ENCODE results near the gene FLOT1.
"Not testable (repeated sequence)": the region's sequence is repeated elsewhere in the genome, so short reads cannot be mapped to it uniquely, and the experiment has no call there.

Gene FLOT1

DNA sequence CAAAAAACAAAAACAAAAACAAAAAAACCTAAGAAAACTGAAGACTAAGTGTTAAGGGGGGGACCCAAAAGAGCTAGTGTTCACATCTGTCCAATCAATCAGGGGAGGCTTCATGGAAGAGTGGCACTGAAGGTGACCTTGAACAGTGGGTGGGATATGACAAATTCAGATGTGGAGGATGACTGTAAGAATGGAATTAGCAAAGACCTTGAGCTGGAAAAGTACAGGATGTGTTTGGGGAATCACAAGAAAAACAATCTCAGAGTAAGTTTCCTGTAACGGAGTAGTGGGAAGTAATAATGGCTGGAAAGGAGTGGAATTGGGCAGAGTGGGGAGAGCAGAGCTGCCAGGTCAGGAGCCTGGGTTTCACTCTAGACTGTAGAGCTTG is 4.8 kb upstream of the FLOT1 start:
- DNase-seq (ENCODE audit: low read depth, low spot score) = no peak

DNA sequence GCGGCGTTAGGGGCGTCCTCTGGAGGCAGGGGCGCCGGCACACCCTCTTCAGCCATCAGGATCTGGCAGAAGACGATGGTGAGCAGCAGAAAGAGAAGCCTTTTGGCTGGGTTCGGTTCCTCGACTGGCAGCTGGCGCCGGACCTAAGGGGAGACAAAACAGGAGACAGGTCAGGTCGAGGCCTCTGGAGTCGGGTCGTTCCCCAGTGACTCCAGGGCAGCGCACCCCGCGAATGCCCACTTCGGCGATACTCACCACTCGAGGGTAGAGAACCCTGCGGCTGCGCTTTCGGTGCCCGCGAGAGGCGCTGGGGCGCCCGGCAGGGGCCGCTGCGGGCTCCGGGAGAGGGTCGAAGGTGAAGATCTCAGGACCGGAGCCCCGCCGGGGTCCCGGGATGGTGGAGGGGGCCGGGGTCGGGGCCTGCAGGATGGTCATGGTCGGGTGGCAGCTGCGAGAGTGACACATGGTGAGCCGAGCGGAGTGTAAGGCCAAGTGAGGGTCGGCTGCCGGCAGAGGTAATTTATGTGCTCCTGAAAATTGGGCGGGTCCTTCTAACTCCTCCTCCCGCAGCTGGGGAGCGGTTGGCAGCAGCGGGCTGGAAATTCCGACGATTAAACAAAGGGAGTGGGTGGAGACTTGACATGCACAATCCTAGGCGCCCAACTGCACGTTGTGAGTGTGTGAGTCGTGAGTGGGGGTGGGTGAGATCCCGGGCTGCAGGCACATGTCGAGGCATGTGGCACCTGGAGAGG is 1.7 kb upstream of the FLOT1 start, which contains the start of gene IER3:
Gene IER3 (minus strand): TSS at position 494 of the 752 bp plus-strand sequence. CDS start 29 bp downstream, at position 465.
- DNase-seq (ENCODE audit: low read depth, low spot score) = peak; percentile 76

DNA sequence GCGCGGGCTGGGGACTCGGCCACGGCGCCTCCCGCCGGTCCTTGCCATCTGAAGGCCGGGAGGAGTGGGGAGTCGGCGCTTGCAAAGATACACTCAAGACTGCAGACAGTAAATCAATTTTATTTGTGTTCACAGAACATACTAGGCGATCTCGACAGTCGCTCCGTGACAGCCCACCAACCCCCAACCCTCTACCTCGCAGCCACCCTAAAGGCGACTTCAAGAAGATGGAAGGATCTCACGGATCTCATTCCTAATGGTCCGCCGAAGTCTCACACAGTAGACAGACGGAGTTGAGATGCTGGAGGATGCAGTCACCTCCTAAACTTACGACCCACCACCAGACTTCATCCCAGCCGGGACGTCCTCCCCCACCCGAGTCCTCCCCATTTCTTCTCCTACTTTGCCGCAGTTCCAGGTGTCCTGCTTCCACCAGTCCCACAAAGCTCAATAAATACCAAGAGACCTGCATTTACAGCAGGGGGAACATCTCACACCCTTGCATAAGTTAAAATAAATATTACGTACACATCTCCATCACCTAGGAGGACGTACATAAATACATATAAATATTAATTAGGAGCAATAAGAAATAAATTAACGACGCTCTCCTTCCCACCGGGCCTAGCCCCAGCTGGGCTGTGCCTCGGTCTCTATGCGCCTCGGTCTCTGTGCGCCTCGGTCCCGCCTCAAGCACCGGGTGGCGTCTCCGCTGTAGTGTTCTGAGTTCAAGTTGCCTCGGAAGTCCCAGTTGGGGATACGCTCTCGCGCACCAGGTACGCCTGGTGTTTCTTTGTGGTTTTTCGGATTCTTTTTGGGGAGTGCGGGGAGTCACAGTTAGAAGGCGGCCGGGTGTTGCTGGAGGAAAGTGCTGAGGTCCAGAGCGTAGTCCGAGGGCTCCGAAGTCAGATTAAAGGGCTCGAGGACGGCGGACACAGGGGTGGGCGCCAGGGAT is 889 bp upstream of the FLOT1 start:
- no peak for DNase-seq (ENCODE audit: low read depth, low spot score)

DNA sequence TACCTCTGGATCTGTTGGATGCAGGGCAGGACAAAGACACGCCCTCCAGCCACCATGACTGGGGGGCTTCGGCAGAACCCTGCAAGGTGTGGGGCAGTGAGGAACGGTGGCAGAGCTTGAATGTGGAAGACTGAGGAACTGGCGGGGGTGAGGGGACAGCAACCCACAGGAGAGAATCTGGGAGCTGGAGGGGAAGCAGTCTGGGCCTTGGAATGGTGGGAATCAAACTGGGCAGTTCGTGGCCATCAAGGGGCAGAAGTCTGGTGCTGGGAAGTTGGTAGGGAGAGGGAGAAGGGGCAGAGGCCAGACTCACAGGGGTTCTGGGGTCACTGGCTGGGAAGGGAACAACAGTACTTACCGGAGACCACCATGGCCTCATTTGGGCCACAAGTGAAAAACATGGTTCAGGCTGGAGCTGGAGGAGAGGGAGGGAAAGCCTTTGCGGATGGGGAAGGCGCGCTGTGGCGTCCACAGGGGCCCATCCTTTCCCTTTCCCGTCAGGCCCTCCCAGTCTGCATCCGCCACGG is 635 bp downstream of the FLOT1 start:
- no peak for DNase-seq (ENCODE audit: low read depth, low spot score)

DNA sequence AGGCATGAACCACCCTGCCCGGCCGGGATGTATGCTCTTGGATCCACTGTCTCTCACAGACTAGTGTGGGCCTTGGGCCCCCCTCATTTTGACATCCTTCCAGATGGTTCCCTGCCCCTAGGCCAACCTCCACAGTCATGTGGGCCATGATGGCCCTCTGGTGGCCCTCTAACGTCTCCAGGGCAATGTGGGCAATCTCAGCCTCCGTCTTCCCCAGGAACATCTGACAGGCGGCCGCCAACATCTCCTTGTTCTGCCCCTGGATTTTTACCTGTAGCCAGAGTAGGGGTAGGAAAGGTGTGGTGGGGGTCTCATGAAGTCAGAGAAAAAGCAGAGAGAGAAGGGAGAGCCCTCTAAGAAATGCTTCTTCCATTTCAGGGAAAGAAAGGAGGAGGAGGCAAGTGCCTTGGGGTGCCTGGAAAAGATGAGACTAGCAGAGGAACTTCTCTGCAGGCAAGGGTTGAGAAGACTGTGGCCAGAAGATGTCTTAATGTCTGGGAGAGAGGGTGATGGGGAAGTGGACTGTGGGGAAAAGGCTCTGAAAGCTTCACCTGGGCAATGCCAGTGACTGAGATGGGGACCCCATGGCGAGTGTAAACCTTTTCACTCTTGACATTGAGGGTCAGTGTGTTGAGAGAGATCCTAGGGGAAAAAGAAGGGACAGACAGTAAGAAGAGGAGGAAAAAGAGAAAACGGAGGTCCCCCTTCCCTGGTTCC is 1.3 kb downstream of the FLOT1 start:
- no peak for DNase-seq (ENCODE audit: low read depth, low spot score)

DNA sequence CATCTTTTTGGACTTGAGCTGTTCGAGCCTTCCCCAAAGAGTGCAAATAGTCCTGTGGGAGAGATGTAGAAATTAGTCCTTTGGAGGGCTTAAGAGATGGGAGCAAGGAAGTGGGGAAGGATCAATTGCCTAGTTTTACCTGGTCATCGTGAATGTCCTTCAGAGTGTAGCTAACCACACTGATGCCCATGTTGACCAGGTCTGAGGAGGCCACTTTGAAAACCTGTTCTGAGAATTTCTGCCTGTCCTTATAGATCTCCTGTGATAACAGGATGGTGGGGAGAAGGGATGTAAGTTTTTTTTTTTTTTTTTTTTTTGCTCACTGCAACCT is 2.0 kb downstream of the FLOT1 start:
- DNase-seq (ENCODE audit: low read depth, low spot score) = no peak

DNA sequence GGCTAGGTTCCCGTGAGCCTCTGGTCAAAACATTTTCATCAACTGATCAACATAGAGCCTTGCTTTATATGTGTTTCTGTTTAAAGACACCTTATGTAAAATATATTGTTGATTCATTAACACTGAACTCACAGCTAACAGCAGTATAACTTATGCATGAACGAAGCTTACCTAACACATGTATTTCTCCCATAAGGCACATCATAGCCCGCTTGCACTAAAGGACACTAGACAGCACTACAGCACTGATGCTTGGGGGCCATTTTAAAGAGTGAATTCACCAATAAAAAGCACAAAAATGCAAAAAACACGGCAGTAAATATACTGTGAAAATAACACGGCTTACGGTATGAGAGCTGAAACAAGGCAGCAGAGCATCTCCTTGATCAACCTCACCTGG is 4.0 kb downstream of the FLOT1 start:
- no peak for DNase-seq (ENCODE audit: low read depth, low spot score)

DNA sequence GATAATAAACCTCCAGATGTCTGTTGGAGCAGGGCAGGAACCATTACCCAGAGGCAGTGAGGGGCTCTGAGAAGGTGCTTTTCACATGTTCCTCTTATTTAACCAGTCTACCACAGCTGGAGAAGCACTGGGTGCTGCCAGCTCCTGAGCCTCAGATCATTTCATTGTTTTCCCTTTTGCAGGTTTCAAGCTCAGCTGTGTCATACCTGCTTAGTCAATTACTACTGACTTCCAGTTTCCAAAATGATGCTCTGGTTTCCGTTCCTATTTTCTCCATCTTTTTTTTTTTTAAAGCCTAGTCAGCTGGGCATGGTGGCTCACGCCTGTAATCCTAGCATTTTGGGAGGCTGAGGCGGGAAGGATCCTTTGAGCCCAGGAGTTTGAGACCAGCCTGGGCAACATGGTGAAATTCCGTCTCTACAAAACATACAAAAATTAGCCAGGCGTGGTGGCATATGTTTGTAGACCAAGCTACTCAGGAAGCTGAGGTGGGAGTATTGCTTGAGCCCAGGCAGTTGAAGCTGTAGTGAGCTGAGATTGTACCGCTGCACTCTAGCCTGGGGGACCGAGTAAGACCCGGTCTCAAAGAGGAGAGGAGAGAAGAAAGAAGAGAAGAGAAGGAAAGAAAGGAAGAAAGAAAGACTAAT is 6.7 kb downstream of the FLOT1 start:
- no peak for DNase-seq (ENCODE audit: low read depth, low spot score)

DNA sequence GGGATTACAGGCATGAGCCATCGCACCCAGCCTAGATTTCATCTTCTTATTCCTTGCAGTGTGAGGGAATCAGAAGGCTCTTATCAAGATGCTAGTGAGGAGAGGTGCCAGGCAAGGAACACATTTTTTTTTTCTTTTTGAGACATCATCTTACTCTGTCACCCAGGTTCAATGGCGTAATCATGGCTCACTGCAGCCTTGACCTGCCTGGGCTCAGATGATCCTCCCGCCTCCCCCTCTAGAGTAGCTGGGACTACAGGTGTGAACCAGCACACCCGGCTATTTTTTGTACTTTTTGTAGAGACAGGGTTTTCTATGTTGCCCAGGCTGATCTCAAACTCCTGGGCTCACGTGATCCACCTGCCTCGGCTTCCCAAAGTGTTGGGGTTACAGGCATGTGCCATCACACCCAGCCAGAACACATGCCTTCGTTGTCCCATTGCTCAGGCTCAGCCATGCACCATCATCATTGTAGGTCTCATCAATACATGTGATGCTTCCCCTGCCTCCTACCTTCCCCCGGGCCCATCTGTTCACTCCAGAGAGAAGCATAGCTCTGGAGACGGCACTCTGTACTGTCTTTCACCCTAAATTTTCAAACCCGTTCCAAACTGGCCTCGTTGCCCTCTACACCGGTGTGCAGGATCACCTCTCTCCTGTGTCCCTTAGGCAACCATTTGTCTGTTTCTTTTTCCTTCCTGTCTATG is 10.1 kb downstream of the FLOT1 start:
- no peak for DNase-seq (ENCODE audit: low read depth, low spot score)

DNA sequence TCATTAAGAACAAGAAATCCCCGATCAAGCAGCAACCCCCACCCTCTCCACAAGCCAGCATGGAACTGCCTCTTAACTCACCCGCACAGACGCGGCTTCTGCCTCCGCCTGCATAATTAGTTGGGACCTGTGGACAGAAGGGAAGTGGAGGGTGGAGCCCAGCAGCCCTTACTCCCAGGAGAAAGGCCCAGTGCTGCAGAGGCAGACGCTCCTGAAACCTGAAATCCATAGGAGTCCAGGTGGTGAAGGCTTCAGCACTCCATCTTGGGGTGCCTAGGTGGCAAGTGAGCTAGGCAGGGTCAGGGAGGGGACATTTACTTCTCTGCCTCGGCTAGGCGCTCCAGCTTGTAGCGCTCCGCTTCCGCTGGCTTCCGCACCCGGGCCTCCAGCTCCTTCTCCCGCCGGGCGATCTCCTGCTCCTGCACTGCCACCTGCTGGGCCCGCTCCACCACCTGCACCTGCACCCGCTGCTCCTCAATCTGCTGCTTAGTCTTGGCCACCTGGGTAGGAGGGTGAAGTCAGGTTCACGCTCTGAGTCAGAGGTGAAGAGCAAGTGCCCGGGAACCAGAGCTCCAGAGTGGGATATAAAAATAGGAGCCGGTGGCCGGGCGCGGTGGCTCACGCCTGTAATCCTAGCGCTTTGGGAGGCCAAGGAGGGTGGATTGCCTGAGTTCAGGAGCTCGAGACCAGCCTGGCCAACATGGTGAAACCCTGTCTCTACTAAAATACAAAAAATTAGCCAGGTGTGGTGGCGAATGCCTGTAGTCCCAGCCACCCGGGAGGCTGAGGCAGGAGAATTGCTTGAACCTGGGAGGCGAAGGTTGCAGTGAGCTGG is 11.7 kb downstream of the FLOT1 start:
- peak; percentile 76 for DNase-seq (ENCODE audit: low read depth, low spot score)

DNA sequence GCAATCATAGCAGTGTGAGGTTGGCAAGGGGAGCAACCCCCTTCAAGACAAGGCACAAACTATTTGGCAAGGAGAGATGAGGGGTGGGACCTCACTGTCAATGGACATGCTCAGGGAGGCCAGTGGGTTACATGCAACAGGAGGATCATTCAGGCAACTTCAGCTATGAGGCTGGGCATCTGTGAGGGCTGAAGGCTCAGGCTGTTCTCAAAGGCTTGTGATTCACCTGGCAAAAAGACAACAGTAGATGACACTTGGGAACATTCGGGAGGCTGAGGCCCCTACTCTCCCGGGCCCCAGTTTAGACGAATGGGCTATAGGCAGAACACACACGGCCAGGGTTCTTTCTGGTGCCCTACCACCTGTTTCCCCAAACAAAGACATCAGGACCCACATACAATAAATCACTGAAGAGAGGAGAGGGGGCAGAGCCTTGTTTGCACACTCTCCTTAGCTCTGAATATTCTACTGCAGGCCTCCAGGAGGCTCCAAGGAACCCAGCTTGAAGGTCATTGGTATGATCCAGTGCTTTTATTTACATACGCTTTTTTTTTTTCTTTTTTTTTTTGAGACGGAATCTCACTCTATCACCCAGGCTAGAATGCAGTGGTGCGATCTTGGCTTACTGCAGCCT is 14.4 kb downstream of the FLOT1 start:
- DNase-seq (ENCODE audit: low read depth, low spot score) = no peak

DNA sequence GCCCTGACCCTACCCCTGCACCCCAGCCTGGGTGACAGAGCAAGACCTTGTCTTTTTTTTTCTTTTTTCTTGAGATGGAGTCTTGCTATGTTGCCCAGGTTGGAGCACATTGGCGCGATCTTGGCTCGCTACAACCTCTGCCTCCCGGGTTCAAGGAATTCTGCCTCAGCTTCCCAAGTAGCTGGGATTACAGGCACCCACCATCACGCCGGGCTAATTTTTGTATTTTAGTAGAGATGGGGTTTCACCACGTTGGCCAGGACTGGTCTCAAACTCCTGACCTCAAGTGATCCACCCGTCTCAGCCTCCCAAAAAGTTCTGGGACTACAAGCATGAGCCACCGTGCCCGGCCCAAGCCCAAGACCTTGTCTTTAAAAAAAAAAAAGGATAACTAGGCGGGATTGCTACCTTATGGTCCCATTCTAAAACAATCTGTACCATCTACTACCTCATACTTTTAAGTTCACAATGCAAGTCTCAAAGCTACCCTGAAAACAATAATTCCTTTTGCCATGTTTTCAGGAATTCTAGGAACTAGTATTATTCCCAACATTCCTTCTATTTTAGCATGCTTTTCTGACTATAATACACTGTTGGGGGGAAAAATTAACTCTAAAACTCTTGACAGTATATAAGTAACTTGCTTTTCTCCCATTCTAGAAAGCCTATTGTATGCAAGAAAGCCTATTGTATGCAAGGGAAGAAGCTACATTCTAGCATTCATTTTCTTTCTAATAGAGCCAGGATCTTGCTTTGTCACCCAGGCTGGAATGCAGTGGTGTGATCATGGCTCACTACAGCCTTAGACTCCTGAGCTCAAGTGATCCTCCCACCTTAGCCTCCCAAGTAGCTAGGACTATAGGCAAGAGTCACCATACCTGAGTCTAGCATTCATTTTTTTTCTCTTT is 15.7 kb downstream of the FLOT1 start:
- DNase-seq (ENCODE audit: low read depth, low spot score) = no peak

DNA sequence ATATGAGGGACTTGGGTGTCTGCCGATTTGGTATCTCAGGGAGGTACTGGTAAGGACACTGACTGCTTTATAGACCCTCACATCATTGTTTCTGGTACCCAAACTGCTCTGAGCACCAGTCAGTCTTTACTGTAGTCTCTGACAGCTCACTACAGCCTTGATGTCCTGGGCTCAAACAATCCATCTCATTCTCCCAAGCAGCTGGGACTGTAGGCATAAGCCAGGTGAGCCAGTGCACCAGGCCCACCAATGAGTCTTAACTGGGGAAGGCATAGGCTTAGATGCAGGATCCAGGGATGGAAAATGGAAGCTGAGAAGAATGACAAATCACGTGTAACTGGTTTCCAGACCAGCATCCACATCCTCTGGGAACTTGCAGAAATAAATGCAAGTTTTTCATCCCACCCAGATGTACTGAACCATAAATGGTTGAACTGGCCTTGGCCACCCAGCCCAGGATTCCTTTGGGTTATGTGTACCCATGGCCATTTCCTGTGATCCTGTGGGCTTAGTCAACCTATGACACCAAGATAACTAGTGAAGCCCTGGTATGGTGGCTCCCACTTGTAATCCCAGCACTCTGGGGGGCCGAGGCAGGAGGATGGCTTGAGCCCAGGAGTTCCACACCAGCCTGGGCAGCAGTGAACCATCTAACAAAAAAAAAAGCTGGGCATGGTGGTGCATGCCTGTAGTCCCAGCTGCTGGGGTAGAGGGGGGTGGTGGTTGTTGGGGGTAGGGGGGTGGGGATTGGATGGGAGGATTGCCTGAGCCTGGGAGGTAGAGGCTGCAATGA is 16.6 kb downstream of the FLOT1 start:
- DNase-seq (ENCODE audit: low read depth, low spot score) = no peak

DNA sequence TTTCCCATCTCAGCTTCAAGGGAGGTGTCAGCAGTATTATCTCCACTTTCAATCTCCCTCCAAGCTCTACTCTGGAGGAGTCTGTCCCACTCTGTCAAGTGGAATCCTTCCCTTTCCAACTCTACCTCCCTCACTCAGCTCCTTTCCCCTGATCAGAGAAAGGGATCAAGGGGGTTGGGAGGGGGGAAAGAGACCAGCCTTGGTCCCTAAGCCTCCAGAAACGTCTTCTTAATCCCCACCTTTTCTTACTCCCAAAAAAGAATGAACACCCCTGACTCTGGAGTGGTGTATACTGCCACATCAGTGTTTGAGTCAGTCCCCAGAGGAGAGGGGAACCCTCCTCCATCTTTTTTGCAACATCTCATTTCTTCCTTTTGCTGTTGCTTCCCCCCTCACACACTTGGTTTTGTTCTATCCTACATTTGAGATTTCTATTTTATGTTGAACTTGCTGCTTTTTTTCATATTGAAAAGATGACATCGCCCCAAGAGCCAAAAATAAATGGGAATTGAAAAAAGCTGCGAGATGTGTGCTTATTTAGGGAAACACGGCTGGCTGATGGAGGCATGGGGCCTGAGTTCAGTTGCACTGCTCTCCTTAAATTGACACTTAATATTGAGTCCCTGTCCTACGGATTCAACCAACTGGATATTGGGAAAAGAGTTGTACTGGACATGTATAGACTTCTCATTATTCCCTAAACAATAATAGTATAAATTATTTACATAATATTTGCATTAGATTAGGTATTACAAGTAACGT is 17.4 kb downstream of the FLOT1 start:
- DNase-seq (ENCODE audit: low read depth, low spot score) = no peak

DNA sequence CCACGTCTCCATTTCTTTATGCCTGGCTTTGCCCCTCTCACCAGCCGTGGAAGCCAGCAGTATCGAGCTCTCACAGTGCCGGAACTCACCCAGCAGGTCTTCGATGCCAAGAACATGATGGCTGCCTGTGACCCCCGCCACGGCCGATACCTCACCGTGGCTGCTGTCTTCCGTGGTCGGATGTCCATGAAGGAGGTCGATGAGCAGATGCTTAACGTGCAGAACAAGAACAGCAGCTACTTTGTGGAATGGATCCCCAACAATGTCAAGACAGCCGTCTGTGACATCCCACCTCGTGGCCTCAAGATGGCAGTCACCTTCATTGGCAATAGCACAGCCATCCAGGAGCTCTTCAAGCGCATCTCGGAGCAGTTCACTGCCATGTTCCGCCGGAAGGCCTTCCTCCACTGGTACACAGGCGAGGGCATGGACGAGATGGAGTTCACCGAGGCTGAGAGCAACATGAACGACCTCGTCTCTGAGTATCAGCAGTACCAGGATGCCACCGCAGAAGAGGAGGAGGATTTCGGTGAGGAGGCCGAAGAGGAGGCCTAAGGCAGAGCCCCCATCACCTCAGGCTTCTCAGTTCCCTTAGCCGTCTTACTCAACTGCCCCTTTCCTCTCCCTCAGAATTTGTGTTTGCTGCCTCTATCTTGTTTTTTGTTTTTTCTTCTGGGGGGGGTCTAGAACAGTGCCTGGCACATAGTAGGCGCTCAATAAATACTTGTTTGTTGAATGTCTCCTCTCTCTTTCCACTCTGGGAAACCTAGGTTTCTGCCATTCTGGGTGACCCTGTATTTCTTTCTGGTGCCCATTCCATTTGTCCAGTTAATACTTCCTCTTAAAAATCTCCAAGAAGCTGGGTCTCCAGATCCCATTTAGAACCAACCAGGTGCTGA is 18.4 kb downstream of the FLOT1 start:
- not testable (repeated sequence) for DNase-seq (ENCODE audit: low read depth, low spot score)

All from activated naive CD8-positive, alpha-beta T cell treated with anti-CD3 and anti-CD28 coated beads, Interleukin-2, amount 50 U/mL, for 16 hours (primary cell).